HAP-1 (cell line): ENCODE data around the gene DOCK10.

Experiments used
- DNase-seq, 2 experiments: peaks; one replicate each; pipeline ENCODE4 v3.0.0-alpha.2; 2016 to 2020; ENCODE audit warnings: low spot score in 2 of 2
- H3K27me3 ChIP-seq: fragments of 250-450 bp; sonication (Bioruptor Pico); 2 replicates; pipeline ENCODE4 v1.5.1; 2020; ENCODE audit warnings: low read depth, mild to moderate bottlenecking, moderate library complexity
- H3K36me3 ChIP-seq: fragments of 250-450 bp; sonication (Bioruptor Pico); replicated peaks from 2 replicates; pipeline ENCODE4 v1.5.1; 2020; ENCODE audit warnings: mild to moderate bottlenecking
- H3K4me1 ChIP-seq: fragments of 250-450 bp; sonication (Bioruptor Pico); 2 replicates; pipeline ENCODE4 v1.5.1; 2020; ENCODE audit warnings: mild to moderate bottlenecking
- H3K4me3 ChIP-seq: fragments of 250-450 bp; sonication (Bioruptor Pico); 2 replicates; pipeline ENCODE4 v1.5.1; 2020; ENCODE audit warnings: mild to moderate bottlenecking, moderate library complexity
- H3K9me3 ChIP-seq: fragments of 250-450 bp; sonication (Bioruptor Pico); 2 replicates; pipeline ENCODE4 v1.5.1; 2020; ENCODE audit warnings: mild to moderate bottlenecking, moderate library complexity
- in situ Hi-C: fragments of 300-500 bp; cut with MboI; formaldehyde crosslinking; loops from 3 replicates; pipeline ENCODE4 v1.14.3; 2020; ENCODE audit warnings: low sequenced_read_pairs, inconsistent platforms, mixed read lengths

Gene DOCK10

DNA sequence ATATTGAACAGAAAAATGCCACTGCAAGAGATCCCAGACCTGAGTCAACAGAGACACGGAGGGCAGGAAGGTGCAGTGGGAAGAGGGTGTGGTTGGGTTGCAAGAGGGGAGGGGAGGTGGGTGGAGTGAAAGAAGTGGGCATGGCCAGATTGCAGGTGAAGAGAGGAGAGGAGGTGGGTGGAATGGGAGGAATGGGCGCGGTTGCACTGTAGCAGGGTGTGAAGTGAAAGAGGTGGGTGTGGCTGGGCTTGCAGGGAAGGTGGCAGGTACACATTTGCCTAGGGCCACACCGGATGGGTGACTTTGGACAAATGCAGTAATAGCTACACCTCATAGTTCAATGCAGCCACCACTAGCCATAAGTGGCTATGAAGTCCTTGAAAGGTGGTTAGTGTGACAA, 71.1 kb downstream of the DOCK10 start:
- in situ Hi-C loops: no loop called here
- H3K27me3 ChIP-seq: no peaks in the 10 kb centered on the region
- no peaks in the 10 kb centered on the region for H3K9me3 ChIP-seq
- no peak overlapping the region for H3K4me3 ChIP-seq
- no peak for DNase-seq
- H3K4me1 ChIP-seq: no peaks in the 10 kb centered on the region
- H3K36me3 ChIP-seq: no peaks in the 10 kb centered on the region

DNA sequence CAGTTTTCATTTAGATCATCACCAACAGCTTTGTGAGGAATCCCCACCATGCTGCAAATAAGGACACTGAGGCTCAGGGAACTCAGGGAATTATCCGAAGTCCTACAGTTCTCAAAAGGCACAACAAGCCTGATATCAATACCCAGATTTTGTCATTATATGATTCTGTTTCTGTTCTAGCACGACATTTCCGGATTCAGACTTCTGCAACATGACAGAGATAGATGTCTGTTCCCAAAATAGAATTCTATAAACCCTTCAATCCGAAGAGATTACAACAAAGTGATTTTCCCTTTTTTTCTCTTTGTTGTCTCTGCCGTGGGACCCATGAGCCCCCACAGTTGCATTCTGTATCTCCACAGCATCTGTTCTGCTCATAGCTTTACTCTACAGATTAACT, 72.0 kb downstream of the DOCK10 start:
- no peaks in the 10 kb centered on the region for H3K36me3 ChIP-seq
- no peaks in the 10 kb centered on the region for H3K4me1 ChIP-seq
- H3K9me3 ChIP-seq: no peaks in the 10 kb centered on the region
- H3K4me3 ChIP-seq: no peak overlapping the region
- no peak for DNase-seq
- in situ Hi-C loops: no loop called here
- no peaks in the 10 kb centered on the region for H3K27me3 ChIP-seq

DNA sequence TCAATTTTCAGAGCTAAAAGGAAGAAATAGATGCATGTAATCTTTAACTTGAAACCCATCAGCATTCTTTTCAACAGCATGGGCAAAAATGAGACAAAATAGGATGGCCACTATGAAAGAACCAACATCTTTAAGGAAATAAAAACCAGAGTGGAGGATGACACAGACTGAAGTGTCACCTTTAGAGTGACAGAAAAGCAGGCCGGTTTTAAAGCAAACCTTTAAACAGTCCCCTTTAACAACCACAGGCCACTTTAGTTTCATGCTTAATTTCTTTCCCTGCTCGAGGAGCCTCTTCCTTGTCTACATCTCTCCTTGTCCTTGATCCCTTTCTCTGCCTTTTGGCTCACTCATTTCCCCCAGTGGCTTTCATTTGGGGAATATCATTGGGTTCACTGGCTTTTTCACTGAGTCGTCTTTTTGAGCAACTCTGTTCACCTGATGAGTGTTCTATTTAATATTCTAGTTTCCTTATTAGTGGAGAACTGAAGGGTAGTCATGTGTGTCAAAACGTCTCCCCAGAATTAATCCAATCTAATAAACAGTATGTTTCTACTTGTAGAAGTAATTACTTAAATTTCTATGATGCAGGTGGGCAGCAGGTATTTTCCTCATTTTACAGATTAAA, 72.5 kb downstream of the DOCK10 start:
- in situ Hi-C loops: no loop called here
- Histone ChIP-seq H3K36me3 (no peaks in the 10 kb centered on the region), H3K4me3 (no peak overlapping the region), H3K27me3 (no peaks in the 10 kb centered on the region), H3K4me1 (no peaks in the 10 kb centered on the region), H3K9me3 (no peaks in the 10 kb centered on the region)
- DNase-seq: no peak

DNA sequence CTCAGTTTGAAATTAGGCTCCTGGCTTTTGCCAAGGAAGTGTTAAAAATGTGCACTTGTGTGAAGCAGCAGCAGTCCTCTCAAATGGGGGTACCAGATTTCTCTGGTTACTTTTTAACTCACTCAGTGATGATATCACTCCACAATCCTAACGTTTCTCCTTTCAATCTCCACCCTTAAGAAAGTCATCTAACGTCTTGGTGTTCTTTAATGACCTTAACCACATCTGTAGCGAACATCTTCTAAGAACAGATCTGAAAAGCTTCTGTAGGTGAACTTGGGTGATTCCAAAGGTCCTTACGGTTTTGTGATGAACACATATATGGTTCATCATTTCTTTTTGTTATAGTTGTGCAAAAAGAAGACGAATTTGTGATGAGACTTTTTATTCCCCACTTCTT, 73.2 kb downstream of the DOCK10 start:
- in situ Hi-C loops: no loop called here
- Histone ChIP-seq H3K4me1 (no peaks in the 10 kb centered on the region), H3K27me3 (no peaks in the 10 kb centered on the region), H3K9me3 (no peaks in the 10 kb centered on the region), H3K36me3 (no peaks in the 10 kb centered on the region), H3K4me3 (no peak overlapping the region)
- no peak for DNase-seq

DNA sequence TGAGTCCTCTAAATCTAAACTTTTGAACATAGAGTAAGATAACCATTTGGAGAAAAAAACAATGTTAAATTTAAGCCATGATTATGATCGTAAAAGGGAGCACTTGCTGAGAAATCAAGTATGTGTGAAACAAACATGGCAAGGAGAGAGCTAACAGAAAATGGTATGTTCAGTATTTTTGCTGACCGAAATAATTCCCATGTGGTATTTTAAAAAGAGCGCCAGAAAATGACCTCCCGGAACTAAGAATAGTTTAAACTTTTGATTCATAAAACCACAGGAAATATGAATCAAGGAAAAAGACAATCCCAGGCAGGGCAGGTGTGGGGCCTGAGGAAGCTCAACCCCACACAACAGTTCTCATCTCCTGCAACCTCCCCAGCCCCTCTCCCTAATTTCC, 74.2 kb downstream of the DOCK10 start:
- no peaks in the 10 kb centered on the region for H3K9me3 ChIP-seq
- H3K4me1 ChIP-seq: no peaks in the 10 kb centered on the region
- H3K4me3 ChIP-seq: no peak overlapping the region
- no peaks in the 10 kb centered on the region for H3K36me3 ChIP-seq
- H3K27me3 ChIP-seq: no peaks in the 10 kb centered on the region
- in situ Hi-C loops: no loop called here
- no peak for DNase-seq

DNA sequence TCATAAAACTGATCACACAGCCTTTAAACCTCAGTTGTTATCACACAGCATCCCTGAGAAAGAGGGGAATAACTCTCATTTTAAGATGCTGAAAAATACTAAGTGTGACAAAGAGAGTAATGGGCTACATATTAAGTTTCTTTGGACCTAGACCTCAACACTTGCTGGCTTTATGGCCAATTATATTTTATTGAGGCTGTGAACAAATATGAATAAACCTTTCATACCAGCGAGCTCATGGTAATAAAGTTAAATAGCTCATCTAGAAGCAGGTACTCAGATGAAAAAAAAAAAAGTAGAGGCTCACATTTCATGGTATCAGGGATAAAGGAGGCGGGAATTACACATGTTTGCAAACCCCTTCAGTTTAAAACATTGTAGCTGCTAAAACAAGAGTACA, 75.7 kb downstream of the DOCK10 start:
- H3K36me3 ChIP-seq: no peaks in the 10 kb centered on the region
- in situ Hi-C loops: no loop called here
- no peaks in the 10 kb centered on the region for H3K4me1 ChIP-seq

DNA sequence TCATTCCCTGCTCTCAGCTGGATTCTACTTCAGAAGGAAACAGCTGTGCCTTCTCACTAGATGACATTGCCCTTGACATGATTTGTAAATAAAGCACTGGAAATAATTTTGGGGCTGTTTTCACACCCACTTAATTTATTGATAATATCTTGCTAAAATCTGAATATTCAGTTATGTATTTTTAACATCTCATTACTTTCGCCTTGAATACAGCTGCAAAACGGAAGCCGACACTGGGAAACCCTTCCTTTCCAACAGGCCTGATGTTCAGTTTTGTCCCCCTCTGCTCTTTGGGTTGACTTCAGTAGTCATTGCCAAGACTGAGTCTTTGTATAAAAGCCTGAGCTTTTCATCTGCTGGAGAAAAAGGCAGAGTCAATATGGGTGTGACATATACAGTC, 82.7 kb downstream of the DOCK10 start:
- Histone ChIP-seq H3K9me3 (no peaks in the 10 kb centered on the region), H3K27me3 (no peaks in the 10 kb centered on the region), H3K4me1 (peaks cover 4% of the 10 kb centered on the region; the same call in 1 of the 2 replicates), H3K4me3 (no peak overlapping the region), H3K36me3 (no peaks in the 10 kb centered on the region)
- DNase-seq: no peak
- in situ Hi-C loops: no loop called here

More for the DNA sequence above, 75.7 kb downstream of the DOCK10 start:
- no peak overlapping the region for H3K4me3 ChIP-seq
- H3K9me3 ChIP-seq: no peaks in the 10 kb centered on the region
- DNase-seq: no peak
- no peaks in the 10 kb centered on the region for H3K27me3 ChIP-seq

DNA sequence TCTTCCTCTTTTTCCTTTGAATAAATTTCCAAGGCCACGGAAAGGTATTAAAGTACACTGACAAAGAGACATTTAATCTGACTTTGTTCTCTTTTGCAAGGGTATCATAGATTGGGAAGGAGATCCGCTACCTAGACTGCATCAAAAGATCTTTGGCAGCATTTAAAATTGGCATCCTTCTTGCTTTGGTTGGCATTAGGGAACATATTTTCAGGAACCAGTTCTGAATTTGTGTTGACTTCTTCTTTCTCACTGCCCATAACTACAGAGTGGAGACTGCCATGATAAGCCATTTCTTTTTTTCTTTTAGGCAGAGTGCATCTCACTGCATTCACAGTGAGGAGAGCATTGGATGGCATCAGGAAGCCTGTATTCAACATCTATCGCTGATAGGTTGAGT, 83.4 kb downstream of the DOCK10 start:
- no peaks in the 10 kb centered on the region for H3K36me3 ChIP-seq
- H3K27me3 ChIP-seq: no peaks in the 10 kb centered on the region
- H3K4me1 ChIP-seq: peaks cover 6% of the 10 kb centered on the region; the same call in 1 of the 2 replicates
- DNase-seq: no peak
- no peaks in the 10 kb centered on the region for H3K9me3 ChIP-seq
- no peak overlapping the region for H3K4me3 ChIP-seq
- in situ Hi-C loops: no loop called here

DNA sequence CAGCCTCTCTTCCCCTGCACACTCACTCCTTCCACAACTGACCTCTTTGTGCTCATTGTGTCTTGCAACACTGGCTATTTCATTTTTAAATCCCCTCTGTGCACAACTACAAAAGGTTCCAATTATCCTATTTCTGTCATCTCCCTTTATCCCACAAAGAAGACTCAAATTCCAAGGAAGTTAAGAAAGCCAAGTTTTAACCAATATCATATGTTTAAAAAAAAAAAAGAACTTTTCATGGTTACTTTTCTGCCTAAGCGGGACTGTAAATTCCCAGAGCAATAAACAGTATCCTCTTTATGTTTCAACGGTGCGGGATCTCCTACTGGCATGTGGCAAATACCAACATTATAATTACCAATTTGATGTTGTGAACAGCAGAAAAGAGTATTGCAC, 83.8 kb downstream of the DOCK10 start:
- no peaks in the 10 kb centered on the region for H3K36me3 ChIP-seq
- in situ Hi-C loops: no loop called here
- no peak overlapping the region for H3K4me3 ChIP-seq
- DNase-seq: peak in 1 of 2 experiments; percentile 15
- no peaks in the 10 kb centered on the region for H3K9me3 ChIP-seq
- H3K27me3 ChIP-seq: no peaks in the 10 kb centered on the region
- peaks cover 6% of the 10 kb centered on the region; the same call in 1 of the 2 replicates for H3K4me1 ChIP-seq

DNA sequence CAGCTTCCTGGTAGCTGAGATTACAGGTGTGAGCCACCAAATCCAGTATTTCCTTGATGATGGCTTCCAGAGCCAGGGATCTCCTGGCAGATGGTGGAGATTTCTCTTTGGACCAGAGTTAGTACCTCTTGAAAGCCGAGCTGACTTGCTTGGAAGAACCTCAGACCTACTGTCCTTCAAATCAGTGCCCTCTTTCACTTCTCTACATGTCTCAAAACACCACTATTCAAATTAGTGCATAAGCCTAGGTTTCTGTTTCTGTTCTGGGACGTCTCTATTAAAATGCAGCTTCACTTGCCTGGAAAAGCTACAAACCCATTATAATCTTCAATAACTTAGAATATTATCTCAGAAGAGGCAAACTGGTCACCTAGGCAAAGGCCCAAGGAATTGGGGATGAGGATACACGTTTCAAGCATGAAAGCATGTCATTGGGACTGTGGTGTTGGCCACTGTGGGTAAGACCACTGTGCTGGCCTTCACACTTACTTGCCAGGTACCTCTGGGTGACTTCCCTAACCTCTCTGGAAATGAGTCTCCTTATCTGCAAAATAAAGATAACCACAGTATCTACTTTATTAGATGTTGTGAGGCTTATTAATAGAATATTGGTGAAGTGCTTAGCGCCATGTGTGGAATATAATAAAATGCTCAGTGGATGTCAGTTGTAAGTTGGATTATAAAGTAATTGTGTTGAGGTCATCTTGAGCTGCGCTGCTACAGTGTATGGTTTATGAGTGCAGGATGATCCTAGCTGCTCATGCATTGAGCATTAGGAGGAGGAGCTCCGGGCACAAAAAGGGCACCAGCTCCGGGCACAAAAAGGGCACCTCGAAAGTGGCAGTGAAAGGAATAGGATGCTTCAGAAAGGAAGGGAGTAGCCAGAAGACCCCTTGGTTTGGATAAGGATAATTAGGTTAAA, 84.5 kb downstream of the DOCK10 start:
- in situ Hi-C loops: no loop called here
- peaks cover 6% of the 10 kb centered on the region; the same call in 1 of the 2 replicates for H3K4me1 ChIP-seq

DNA sequence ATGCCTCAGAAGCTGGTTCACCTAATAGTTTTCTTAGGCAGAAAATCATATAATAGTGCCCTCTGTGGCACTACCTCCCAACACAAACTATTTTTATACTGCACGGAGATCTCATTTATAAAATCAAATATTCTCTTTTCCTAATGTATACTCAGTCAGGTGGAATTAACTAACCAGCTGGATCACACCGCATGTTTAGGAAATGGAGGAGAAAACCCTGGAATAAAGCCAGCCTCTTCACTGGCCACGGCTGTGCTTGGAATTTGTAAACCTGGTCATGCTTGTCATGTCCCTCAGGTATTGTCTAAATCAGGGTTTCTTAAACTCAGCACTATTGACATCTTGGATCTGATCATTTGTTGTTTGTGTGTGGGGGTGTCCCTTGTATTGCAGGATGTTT, 85.6 kb downstream of the DOCK10 start:
- no peak for DNase-seq
- H3K4me1 ChIP-seq: peaks cover 6% of the 10 kb centered on the region; the same call in 1 of the 2 replicates
- no peaks in the 10 kb centered on the region for H3K27me3 ChIP-seq
- in situ Hi-C loops: no loop called here
- H3K36me3 ChIP-seq: no peaks in the 10 kb centered on the region
- H3K9me3 ChIP-seq: no peaks in the 10 kb centered on the region
- no peak overlapping the region for H3K4me3 ChIP-seq

More for the DNA sequence above, 84.5 kb downstream of the DOCK10 start:
- Histone ChIP-seq H3K4me3 (no peak overlapping the region), H3K9me3 (no peaks in the 10 kb centered on the region), H3K36me3 (no peaks in the 10 kb centered on the region), H3K27me3 (no peaks in the 10 kb centered on the region)
- DNase-seq: no peak

DNA sequence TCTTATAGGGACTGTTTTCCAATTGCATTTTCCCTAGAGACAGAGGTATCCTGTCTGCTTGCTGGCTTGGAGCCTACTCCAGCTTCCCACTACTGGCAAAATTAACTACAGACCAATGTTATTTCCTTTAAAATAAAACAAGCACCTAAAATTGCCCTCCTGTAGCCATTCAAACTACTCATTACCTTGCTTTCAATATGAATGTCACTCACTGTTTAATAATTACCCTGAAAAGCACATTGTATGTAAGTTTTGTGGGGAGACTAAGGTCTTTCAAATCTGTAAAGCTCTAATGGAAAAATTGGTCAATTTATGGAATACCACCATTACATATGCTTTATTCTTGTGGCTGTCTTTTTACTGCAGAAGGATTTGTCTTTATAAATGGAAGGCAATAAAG, 87.3 kb downstream of the DOCK10 start:
- Histone ChIP-seq H3K27me3 (0 out of 2 replicates have a peak, but pooled peaks cover 6% of the 10 kb centered on the region), H3K4me3 (no peak overlapping the region), H3K36me3 (no peaks in the 10 kb centered on the region), H3K4me1 (peaks cover 6% of the 10 kb centered on the region; the same call in 1 of the 2 replicates), H3K9me3 (no peaks in the 10 kb centered on the region)
- in situ Hi-C loops: no loop called here
- DNase-seq: no peak

DNA sequence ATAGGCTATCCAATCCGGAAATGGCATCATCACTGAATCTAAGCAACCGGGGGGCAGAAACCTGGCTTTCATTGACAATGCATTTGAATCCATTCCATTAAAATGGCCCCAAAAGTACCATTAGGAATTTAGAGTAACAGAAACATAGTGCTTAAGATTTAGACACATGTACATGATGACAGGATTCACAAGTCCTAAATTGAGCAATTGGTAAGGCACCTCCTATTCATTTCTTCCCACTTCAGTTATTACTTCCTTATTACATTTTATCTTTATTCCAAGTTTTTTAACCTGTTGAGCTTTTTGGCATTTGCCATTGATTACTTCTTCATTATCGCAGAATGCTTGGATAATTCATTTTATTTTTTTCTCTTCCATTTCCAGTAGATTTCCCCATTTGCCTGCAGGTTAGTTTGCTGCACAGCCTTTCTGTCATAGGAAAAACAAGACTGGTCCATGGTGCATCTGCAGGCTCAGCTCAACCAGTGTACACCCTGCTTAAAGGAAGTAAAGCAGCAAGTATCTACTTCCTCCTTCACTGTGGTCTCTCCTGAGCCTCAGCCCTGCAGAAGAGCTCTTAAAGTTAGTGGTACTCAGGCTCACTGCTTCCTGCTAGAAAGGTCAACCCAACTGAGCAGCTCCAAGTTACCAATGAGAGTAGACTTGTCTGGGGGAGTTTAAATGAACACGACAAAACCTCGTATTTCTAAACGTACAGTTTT, 89.2 kb downstream of the DOCK10 start:
- Histone ChIP-seq H3K4me3 (no peak overlapping the region), H3K27me3 (0 out of 2 replicates have a peak, but pooled peaks cover 6% of the 10 kb centered on the region), H3K36me3 (no peaks in the 10 kb centered on the region), H3K4me1 (peaks cover 6% of the 10 kb centered on the region; the same call in 1 of the 2 replicates), H3K9me3 (no peaks in the 10 kb centered on the region)
- in situ Hi-C loops: no loop called here
- no peak for DNase-seq
